H9 (cell line): ENCODE measurements around the gene ENTPD1. TPM values are rescaled to one million over a fixed set of nuclear protein-coding genes. Genes with fewer than 3 reads are reported as not detected.
"Not testable (repeated sequence)": the region's sequence is repeated elsewhere in the genome, so short reads cannot be mapped to it uniquely, and the experiment has no call there.

Experiments
- DNase-seq: peaks from one replicate; pipeline ENCODE4 v3.0.0-alpha.2; 2017
- H2AFZ ChIP-seq: one replicate; pipeline ENCODE4 v1.6.1; 2013; ENCODE audit warnings: mild to moderate bottlenecking, low read length, control low read depth, moderate library complexity
- H2AK5ac ChIP-seq: 2 replicates; pipeline ENCODE4 v1.6.1; 2013; ENCODE audit warnings: low read length, control low read depth, mixed read lengths; ENCODE audit not compliant: insufficient read length
- H2BK120ac ChIP-seq: one replicate; pipeline ENCODE4 v1.6.1; 2013; ENCODE audit warnings: low read depth, mild to moderate bottlenecking, low read length, control low read depth, inconsistent platforms; ENCODE audit not compliant: poor library complexity, severe bottlenecking
- H2BK12ac ChIP-seq: 2 replicates; pipeline ENCODE4 v1.6.1; 2013; ENCODE audit warnings: low read length, control low read depth, mixed read lengths, low read depth; ENCODE audit not compliant: insufficient read length
- H2BK15ac ChIP-seq: 2 replicates; pipeline ENCODE4 v1.6.1; 2013; ENCODE audit warnings: low read depth, low read length, control low read depth
- H2BK20ac ChIP-seq: one replicate; pipeline ENCODE4 v1.6.1; 2013; ENCODE audit warnings: low read depth, mild to moderate bottlenecking, low read length, control low read depth, inconsistent platforms; ENCODE audit not compliant: poor library complexity, severe bottlenecking
- H2BK5ac ChIP-seq: 2 replicates; pipeline ENCODE4 v1.6.1; 2013; ENCODE audit warnings: low read length, control low read depth, mixed read lengths; ENCODE audit not compliant: insufficient read length
- H3K14ac ChIP-seq: 2 replicates; pipeline ENCODE4 v1.6.1; 2013; ENCODE audit warnings: low read length, control low read depth; ENCODE audit not compliant: insufficient read depth
- H3K18ac ChIP-seq: 2 replicates; pipeline ENCODE4 v1.6.1; 2013; ENCODE audit warnings: low read depth, mild to moderate bottlenecking, mixed read lengths, low read length, control low read depth; ENCODE audit not compliant: insufficient read length
- H3K23ac ChIP-seq: 2 replicates; pipeline ENCODE4 v1.6.1; 2013; ENCODE audit warnings: low read length, control low read depth, mixed read lengths, low read depth; ENCODE audit not compliant: insufficient read length
- H3K23me2 ChIP-seq: 2 replicates; pipeline ENCODE4 v1.6.1; 2013; ENCODE audit warnings: low read depth, mild to moderate bottlenecking, mixed read lengths, low read length, control low read depth; ENCODE audit not compliant: insufficient read length, poor library complexity, severe bottlenecking
- H3K27ac ChIP-seq: 2 replicates; pipeline ENCODE4 v1.5.1; 2013; ENCODE audit warnings: low read length, control low read depth, mixed read lengths, low read depth; ENCODE audit not compliant: insufficient read length
- H3K27me3 ChIP-seq: 2 replicates; pipeline ENCODE4 v1.6.1; 2013; ENCODE audit warnings: low read length, control low read depth, inconsistent platforms; ENCODE audit not compliant: insufficient read depth
- H3K4ac ChIP-seq: 2 replicates; pipeline ENCODE4 v1.6.1; 2013; ENCODE audit warnings: low read depth, mild to moderate bottlenecking, control low read depth, inconsistent platforms, low read length, moderate library complexity
- H3K4me1 ChIP-seq: 2 replicates; pipeline ENCODE4 v1.6.1; 2013; ENCODE audit warnings: low read length, control low read depth, inconsistent platforms; ENCODE audit not compliant: insufficient read depth
- H3K4me2 ChIP-seq: 2 replicates; pipeline ENCODE4 v1.6.1; 2013; ENCODE audit warnings: low read length, control low read depth, mixed read lengths; ENCODE audit not compliant: insufficient read length, insufficient read depth
- H3K56ac ChIP-seq: 2 replicates; pipeline ENCODE4 v1.6.1; 2013; ENCODE audit warnings: low read depth, mild to moderate bottlenecking, mixed read lengths, low read length, control low read depth; ENCODE audit not compliant: insufficient read length
- H3K79me1 ChIP-seq: 2 replicates; pipeline ENCODE4 v1.6.1; 2013; ENCODE audit warnings: low read depth, mild to moderate bottlenecking, moderate library complexity, low read length, control low read depth, inconsistent platforms; ENCODE audit not compliant: insufficient read depth, poor library complexity, severe bottlenecking
- H3K79me2 ChIP-seq: 2 replicates; pipeline ENCODE4 v1.6.1; 2013; ENCODE audit warnings: low read length, control low read depth, inconsistent platforms; ENCODE audit not compliant: insufficient read depth
- H3K9ac ChIP-seq: 2 replicates; pipeline ENCODE4 v1.6.1; 2013; ENCODE audit warnings: low read length, control low read depth, mixed read lengths; ENCODE audit not compliant: insufficient read length; ENCODE audit errors: extremely low read depth
- H3K9me3 ChIP-seq: one replicate; pipeline ENCODE4 v1.6.1; 2013; ENCODE audit warnings: low read depth, low read length, inconsistent platforms; ENCODE audit not compliant: control insufficient read depth
- H3T11ph ChIP-seq: one replicate; pipeline ENCODE4 v1.6.1; 2013; ENCODE audit warnings: mild to moderate bottlenecking, low read length, control low read depth, inconsistent platforms
- H4K20me1 ChIP-seq: one replicate; pipeline ENCODE4 v1.6.1; 2013; ENCODE audit not compliant: control insufficient read depth, insufficient read length, insufficient read depth
- H4K5ac ChIP-seq: 2 replicates; pipeline ENCODE4 v1.6.1; 2013; ENCODE audit warnings: low read depth, mild to moderate bottlenecking, mixed read lengths, low read length, control low read depth; ENCODE audit not compliant: insufficient read length
- H4K8ac ChIP-seq: replicated peaks from 2 replicates; pipeline ENCODE4 v1.6.1; 2013; ENCODE audit warnings: low read length, control low read depth, mixed read lengths, low read depth; ENCODE audit not compliant: insufficient read length
- H4K91ac ChIP-seq: 2 replicates; pipeline ENCODE4 v1.6.1; 2013; ENCODE audit warnings: low read depth, mild to moderate bottlenecking, moderate library complexity, mixed read lengths, low read length, control low read depth; ENCODE audit not compliant: insufficient read length
- H3K27ac Mint-ChIP-seq, 3 experiments: 2 replicates in 2 of 3; 3 replicates in 1 of 3; pipeline ENCODE4 v1.8.0; 2020 to 2021; ENCODE audit warnings: mixed read lengths in 3 of 3, mild to moderate bottlenecking in 1 of 3, moderate library complexity in 1 of 3
- H3K27me3 Mint-ChIP-seq: 2 replicates; pipeline ENCODE4 v1.8.0; 2021; ENCODE audit warnings: low read depth, mild to moderate bottlenecking, moderate library complexity, mixed read lengths
- H3K36me3 Mint-ChIP-seq, 3 experiments: 2 replicates in 2 of 3; 3 replicates in 1 of 3; pipeline ENCODE4 v1.8.0; 2020 to 2021; ENCODE audit warnings: low read depth in 3 of 3, mixed read lengths in 3 of 3; ENCODE audit not compliant: insufficient read depth in 1 of 3
- H3K4me1 Mint-ChIP-seq, 2 experiments: 2 replicates each; pipeline ENCODE4 v1.8.0; 2020; ENCODE audit warnings: mixed read lengths in 2 of 2
- H3K4me3 Mint-ChIP-seq, 2 experiments: 2 replicates in 1 of 2; 3 replicates in 1 of 2; pipeline ENCODE4 v1.8.0; 2020 to 2021; ENCODE audit warnings: mild to moderate bottlenecking in 2 of 2, mixed read lengths in 2 of 2, moderate library complexity in 1 of 2
- H3K9me3 Mint-ChIP-seq, 2 experiments: 2 replicates in 1 of 2; 3 replicates in 1 of 2; pipeline ENCODE4 v1.8.0; 2020; ENCODE audit warnings: mild to moderate bottlenecking in 2 of 2, mixed read lengths in 2 of 2, moderate library complexity in 1 of 2
- CTCF ChIP-seq: fragments of 200-600 bp; sonication (generic); conservative IDR thresholded peaks from 3 replicates; pipeline ENCODE4 v1.8.0; 2021; ENCODE audit warnings: antibody characterized with exemption, mild to moderate bottlenecking
- WGBS: extraction: QIAGEN DNeasy Blood & Tissue Kit; methylation state at CpG from one replicate; pipeline ENCODE4 v1.1.7; 2013; ENCODE audit warnings: missing lambda C conversion rate, low lambda C conversion rate, mixed read lengths; ENCODE audit not compliant: insufficient read length; ENCODE audit errors: extremely low coverage; 5-methylcytosine and 5-hydroxymethylcytosine counted together
- total RNA-seq: library from RNA; stranded (reverse); gene quantifications from 2 replicates; pipeline ENCODE4 v1.2.1, GENCODE V29; 2021

Gene ENTPD1
- total RNA-seq, 1 experiment from 2014 or later = 1.9 TPM

- Mint-ChIP-seq H3K9me3 (peaks cover 22% of the 10 kb centered on the region in 2 experiments), H3K4me1 (peaks cover 11% of the 10 kb centered on the region in 2 experiments), H3K36me3 (peaks cover 42 to 46% (median 44%) of the 10 kb centered on the region in 3 experiments), H3K27ac (no peak overlapping the region), H3K4me3 (no peak overlapping the region), H3K27me3 (no peaks in the 10 kb centered on the region)
- Histone ChIP-seq H3K9ac (no peak overlapping the region), H3K23ac (no peak overlapping the region), H3K27ac (no peak overlapping the region), H3K4me1 (no peaks in the 10 kb centered on the region), H2AK5ac (no peak overlapping the region), H3K4me2 (no peak overlapping the region), H2AFZ (no peak overlapping the region), H3K18ac (no peak overlapping the region), H4K20me1 (no peaks in the 10 kb centered on the region), H2BK120ac (no peak overlapping the region), H3K14ac (no peak overlapping the region), H3K56ac (no peak overlapping the region), H2BK20ac (no peak overlapping the region), H3K79me2 (no peaks in the 10 kb centered on the region), H4K91ac (no peak overlapping the region), H4K8ac (no peak overlapping the region), H2BK5ac (no peak overlapping the region), H3K79me1 (no peaks in the 10 kb centered on the region), H3K23me2 (no peaks in the 10 kb centered on the region), H4K5ac (no peak overlapping the region), H3K4ac (no peak overlapping the region), H3K27me3 (no peaks in the 10 kb centered on the region), H3T11ph (no peak overlapping the region), H2BK12ac (no peak overlapping the region), H2BK15ac (no peak overlapping the region), H3K9me3 (no peaks in the 10 kb centered on the region)
- no peak for DNase-seq
- no peak for TF ChIP-seq CTCF
- WGBS = no CpG with 5 or more reads among the region's 4 CpGs
Observed at GRCh38 chr10:95873651-95874050, 117.7 kb downstream of the ENTPD1 start.

GRCh38 chr10:95874783-95875182 lies 118.8 kb downstream of the ENTPD1 start:
- not testable (repeated sequence) for H3K4ac ChIP-seq, H3K14ac ChIP-seq, H3K4me1 ChIP-seq, H3K27me3 Mint-ChIP-seq, H3K9me3 ChIP-seq, H2AFZ ChIP-seq, H2BK120ac ChIP-seq, H2AK5ac ChIP-seq, H4K20me1 ChIP-seq, H3K27me3 ChIP-seq, DNase-seq, H3K79me2 ChIP-seq, H3K4me3 Mint-ChIP-seq, H3T11ph ChIP-seq, H2BK20ac ChIP-seq, H3K23me2 ChIP-seq, H3K27ac Mint-ChIP-seq, H2BK12ac ChIP-seq, H3K56ac ChIP-seq, H3K23ac ChIP-seq, H2BK15ac ChIP-seq, H3K9ac ChIP-seq, H2BK5ac ChIP-seq, H3K18ac ChIP-seq, H4K91ac ChIP-seq, H4K8ac ChIP-seq, H4K5ac ChIP-seq, H3K27ac ChIP-seq, H3K4me2 ChIP-seq, H3K79me1 ChIP-seq
- H3K9me3 Mint-ChIP-seq = peaks cover 22% of the 10 kb centered on the region in 2 experiments
- H3K4me1 Mint-ChIP-seq = peaks cover 11% of the 10 kb centered on the region in 2 experiments
- H3K36me3 Mint-ChIP-seq = peaks cover 45 to 47% (median 47%) of the 10 kb centered on the region in 3 experiments
